Pericardium fibroblast (primary cell): ENCODE data around the gene CDKN1B. TPM values are rescaled to one million over a fixed set of nuclear protein-coding genes. Genes with fewer than 3 reads are reported as not detected.

Experiments
- total RNA-seq: library from RNA; depleted of rRNA; stranded (reverse); fragments of >200 nt; gene quantifications from 2 replicates; pipeline ENCODE4 v1.2.3, GENCODE V29; 2015

CDKN1B gene
- 31.8 and 58.6 TPM in 2 replicates for total RNA-seq

DNA sequence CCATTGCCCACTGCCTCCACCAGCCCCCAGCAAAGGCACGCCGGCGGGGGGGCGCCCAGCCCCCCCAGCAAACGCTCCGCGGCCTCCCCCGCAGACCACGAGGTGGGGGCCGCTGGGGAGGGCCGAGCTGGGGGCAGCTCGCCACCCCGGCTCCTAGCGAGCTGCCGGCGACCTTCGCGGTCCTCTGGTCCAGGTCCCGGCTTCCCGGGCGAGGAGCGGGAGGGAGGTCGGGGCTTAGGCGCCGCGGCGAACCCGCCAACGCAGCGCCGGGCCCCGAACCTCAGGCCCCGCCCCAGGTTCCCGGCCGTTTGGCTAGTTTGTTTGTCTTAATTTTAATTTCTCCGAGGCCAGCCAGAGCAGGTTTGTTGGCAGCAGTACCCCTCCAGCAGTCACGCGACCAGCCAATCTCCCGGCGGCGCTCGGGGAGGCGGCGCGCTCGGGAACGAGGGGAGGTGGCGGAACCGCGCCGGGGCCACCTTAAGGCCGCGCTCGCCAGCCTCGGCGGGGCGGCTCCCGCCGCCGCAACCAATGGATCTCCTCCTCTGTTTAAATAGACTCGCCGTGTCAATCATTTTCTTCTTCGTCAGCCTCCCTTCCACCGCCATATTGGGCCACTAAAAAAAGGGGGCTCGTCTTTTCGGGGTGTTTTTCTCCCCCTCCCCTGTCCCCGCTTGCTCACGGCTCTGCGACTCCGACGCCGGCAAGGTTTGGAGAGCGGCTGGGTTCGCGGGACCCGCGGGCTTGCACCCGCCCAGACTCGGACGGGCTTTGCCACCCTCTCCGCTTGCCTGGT is at the start of gene CDKN1B:
Gene CDKN1B (plus strand): TSS at position 576 of the 793 bp plus-strand sequence. CDS start 472 bp downstream, outside the sequence.

Other genes starting within 250 kb of the CDKN1B start
- gene DUSP16, start 154.5 kb upstream of the CDKN1B start, total RNA-seq, result 2.5 and 4.0 TPM in 2 replicates
- 23.9 and 25.2 TPM in 2 replicates for gene CREBL2, start 105.5 kb upstream of the CDKN1B start, total RNA-seq
- gene GPR19, start 21.2 kb upstream of the CDKN1B start, total RNA-seq, result not detected in 2 replicates
- gene APOLD1, start 68.3 kb downstream of the CDKN1B start, total RNA-seq, result 0.77 and 2.0 TPM in 2 replicates
- 56.0 and 62.5 TPM in 2 replicates for gene DDX47, start 96.0 kb downstream of the CDKN1B start, total RNA-seq
- gene GPRC5A, start 174.2 kb downstream of the CDKN1B start, total RNA-seq, result 8.1 and 14.6 TPM in 2 replicates
- not detected in 2 replicates for gene GPRC5D, start 234.8 kb downstream of the CDKN1B start, total RNA-seq